ENCODE results near the gene HTT.

Gene HTT

GRCh38 chr4:3238721-3239120, 164.2 kb downstream of the HTT start:
- no peak for TF ChIP-seq CTCF (conservative IDR thresholded peaks at IDR 0.05; ENCODE audit: control insufficient read depth, insufficient read depth, low read depth, low read length)
- no peak for DNase-seq (ENCODE audit: low read depth)
- H3K4me3 ChIP-seq (ENCODE audit: control insufficient read depth, low read depth, low read length) = no peak overlapping the region

- DNase-seq (ENCODE audit: low read depth) = no peak
- no peak for TF ChIP-seq CTCF (conservative IDR thresholded peaks at IDR 0.05; ENCODE audit: control insufficient read depth, insufficient read depth, low read depth, low read length)
- no peak overlapping the region for H3K4me3 ChIP-seq (ENCODE audit: control insufficient read depth, low read depth, low read length)
Measured at GRCh38 chr4:3239303-3239702, 164.8 kb downstream of the HTT start.

- no peak for TF ChIP-seq CTCF (conservative IDR thresholded peaks at IDR 0.05; ENCODE audit: control insufficient read depth, insufficient read depth, low read depth, low read length)
- H3K4me3 ChIP-seq (ENCODE audit: control insufficient read depth, low read depth, low read length) = no peak overlapping the region
- no peak for DNase-seq (ENCODE audit: low read depth)
Measured at GRCh38 chr4:3239998-3240920, 165.8 kb downstream of the HTT start.

- no peak overlapping the region for H3K4me3 ChIP-seq (ENCODE audit: control insufficient read depth, low read depth, low read length)
- TF ChIP-seq CTCF (conservative IDR thresholded peaks at IDR 0.05; ENCODE audit: control insufficient read depth, insufficient read depth, low read depth, low read length) = no peak
- no peak for DNase-seq (ENCODE audit: low read depth)
Measured at GRCh38 chr4:3240936-3241522, 166.5 kb downstream of the HTT start.

GRCh38 chr4:3241898-3242524, 167.5 kb downstream of the HTT start:
- DNase-seq (ENCODE audit: low read depth) = peak; percentile 80
- TF ChIP-seq CTCF (conservative IDR thresholded peaks at IDR 0.05; ENCODE audit: control insufficient read depth, insufficient read depth, low read depth, low read length) = no peak
- no peak overlapping the region for H3K4me3 ChIP-seq (ENCODE audit: control insufficient read depth, low read depth, low read length)

- no peak for DNase-seq (ENCODE audit: low read depth)
- no peak for TF ChIP-seq CTCF (conservative IDR thresholded peaks at IDR 0.05; ENCODE audit: control insufficient read depth, insufficient read depth, low read depth, low read length)
- no peak overlapping the region for H3K4me3 ChIP-seq (ENCODE audit: control insufficient read depth, low read depth, low read length)
Measured at GRCh38 chr4:3243136-3243780, 168.8 kb downstream of the HTT start.

Measured in fibroblast of mammary gland (primary cell).